BJ (cell line): ENCODE data around the gene SERPINA5. TPM values are rescaled to one million over a fixed set of nuclear protein-coding genes. Genes with fewer than 3 reads are reported as not detected.

Experiments
- CTCF ChIA-PET: fragments of 350-600 bp; formaldehyde crosslinking; extraction: SDS; loops from one replicate; lab custom pipeline; 2021; ENCODE audit warnings: antibody characterized with exemption, inconsistent platforms; lab: Yijun Ruan, JAX
- POLR2A ChIA-PET: fragments of 300-600 bp; sonication (Branson Sonifier 250); formaldehyde crosslinking; extraction: SDS; loops from one replicate; lab custom pipeline; 2021; ENCODE audit warnings: antibody characterized with exemption; lab: Charles Lee
- DNase-seq: peaks from one replicate; pipeline ENCODE4 v3.0.0-alpha.2; 2011; ENCODE audit warnings: low read depth
- H3K27me3 ChIP-seq: 2 replicates; pipeline ENCODE4 v1.6.0; 2011; ENCODE audit warnings: low read length; ENCODE audit not compliant: control insufficient read depth, insufficient read depth
- H3K36me3 ChIP-seq: 2 replicates; pipeline ENCODE4 v1.5.1; 2011; ENCODE audit warnings: low read length; ENCODE audit not compliant: control insufficient read depth, insufficient read depth
- H3K4me3 ChIP-seq: 2 replicates; pipeline ENCODE4 v1.5.1; 2011; ENCODE audit warnings: low read depth, mild to moderate bottlenecking, control low read depth, low read length
- CTCF ChIP-seq: IDR thresholded peaks from 2 replicates; pipeline ENCODE4 v1.5.1; 2011; ENCODE audit warnings: low read depth, mild to moderate bottlenecking, control low read depth, inconsistent platforms, low read length, moderate library complexity; ENCODE audit not compliant: insufficient read depth
- polyA plus RNA-seq: library from polyadenylated mRNA; depleted of rRNA; stranded (reverse); fragments of >200 nt; gene quantifications from 2 replicates; pipeline ENCODE4 v1.2.3, GENCODE V29; 2011

The SERPINA5 gene
- polyA plus RNA-seq, 1 experiment = 0.09 TPM

DNA sequence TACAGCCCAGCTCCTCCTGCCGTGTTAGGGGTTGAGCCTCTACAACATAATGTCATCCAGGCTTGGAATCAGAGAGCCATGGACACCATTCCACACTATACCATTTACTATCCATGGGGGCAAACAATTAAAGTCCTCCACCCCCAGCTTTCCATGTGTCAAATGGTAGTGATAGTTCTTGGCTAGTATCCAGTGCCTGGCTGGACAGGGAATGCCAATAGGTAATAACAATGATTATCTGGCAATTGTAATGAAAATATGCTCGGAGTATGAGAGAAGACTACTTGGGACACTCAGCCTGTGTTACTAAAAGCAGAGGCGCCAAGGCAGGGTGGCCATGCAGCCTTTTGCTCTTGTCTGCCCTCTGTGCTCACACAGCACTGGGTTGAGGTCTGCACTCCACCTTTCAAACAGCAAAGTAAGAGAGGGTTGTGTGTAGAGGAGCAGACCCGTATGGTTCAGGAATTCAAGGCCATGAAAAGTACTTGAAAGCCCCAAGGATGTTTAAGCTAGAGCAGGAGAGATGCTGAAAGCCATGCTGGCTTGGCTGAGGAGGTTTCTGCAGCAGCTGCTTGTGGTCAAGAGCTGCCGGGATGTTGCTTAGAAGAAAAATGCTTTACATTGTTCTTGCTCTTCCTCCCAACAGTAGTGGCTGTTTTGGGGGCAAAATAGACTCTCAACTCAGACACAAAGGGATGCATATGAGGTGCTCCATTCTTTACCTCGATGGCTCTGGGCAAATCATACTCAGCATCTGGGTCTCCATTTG is 41.6 kb downstream of the SERPINA5 start:
- POLR2A ChIA-PET = no interaction called here
- CTCF ChIA-PET = interaction anchor here (0.5 kb wide), 1 partner anchor 908 kb away, joined by 3 read pairs; no protein-coding TSS in a partner anchor
- no peaks in the 10 kb centered on the region for H3K36me3 ChIP-seq

GRCh38 chr14:94623422-94623809 is 42.2 kb downstream of the SERPINA5 start:
- POLR2A ChIA-PET = no interaction called here
- no peak for TF ChIP-seq CTCF
- CTCF ChIA-PET = no interaction called here
- no peaks in the 10 kb centered on the region for H3K36me3 ChIP-seq
- no peak for DNase-seq
- H3K4me3 ChIP-seq = no peak overlapping the region
- no peaks in the 10 kb centered on the region for H3K27me3 ChIP-seq

More for the DNA sequence above, 41.6 kb downstream of the SERPINA5 start:
- no peak for DNase-seq
- no peaks in the 10 kb centered on the region for H3K27me3 ChIP-seq
- no peak overlapping the region for H3K4me3 ChIP-seq
- no peak for TF ChIP-seq CTCF

DNA sequence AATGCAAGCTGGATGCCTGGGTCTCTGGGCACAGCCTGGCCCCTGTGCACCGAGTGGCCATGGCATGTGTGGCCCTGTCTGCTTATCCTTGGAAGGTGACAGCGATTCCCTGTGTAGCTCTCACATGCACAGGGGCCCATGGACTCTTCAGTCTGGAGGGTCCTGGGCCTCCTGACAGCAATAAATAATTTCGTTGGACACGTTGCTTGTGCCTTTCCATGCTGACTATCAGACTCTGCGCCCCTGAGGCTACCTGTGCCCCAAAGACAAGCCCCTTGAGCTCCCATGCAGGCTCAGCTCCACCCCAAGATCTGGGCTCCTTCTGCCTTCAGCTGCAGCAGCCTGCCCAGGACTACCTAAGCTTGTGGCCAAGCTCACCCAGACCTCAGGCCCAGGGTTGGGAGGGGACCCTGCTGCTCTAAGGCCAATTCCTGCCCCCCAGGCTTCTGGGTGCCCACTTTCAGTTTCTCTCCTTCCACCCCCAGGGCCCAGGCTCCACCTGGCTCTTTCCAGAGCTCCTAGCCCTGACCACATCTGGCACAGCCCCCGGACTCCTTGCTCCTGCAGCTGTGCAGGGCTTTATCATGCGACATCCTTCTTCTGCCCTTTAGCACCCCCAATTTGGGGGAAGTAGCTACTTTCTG is 42.8 kb downstream of the SERPINA5 start:
- H3K4me3 ChIP-seq = no peak overlapping the region
- ChIA-PET CTCF (no interaction called here), POLR2A (no interaction called here)
- no peak for DNase-seq
- no peaks in the 10 kb centered on the region for H3K36me3 ChIP-seq
- H3K27me3 ChIP-seq = no peaks in the 10 kb centered on the region
- TF ChIP-seq CTCF = no peak

DNA sequence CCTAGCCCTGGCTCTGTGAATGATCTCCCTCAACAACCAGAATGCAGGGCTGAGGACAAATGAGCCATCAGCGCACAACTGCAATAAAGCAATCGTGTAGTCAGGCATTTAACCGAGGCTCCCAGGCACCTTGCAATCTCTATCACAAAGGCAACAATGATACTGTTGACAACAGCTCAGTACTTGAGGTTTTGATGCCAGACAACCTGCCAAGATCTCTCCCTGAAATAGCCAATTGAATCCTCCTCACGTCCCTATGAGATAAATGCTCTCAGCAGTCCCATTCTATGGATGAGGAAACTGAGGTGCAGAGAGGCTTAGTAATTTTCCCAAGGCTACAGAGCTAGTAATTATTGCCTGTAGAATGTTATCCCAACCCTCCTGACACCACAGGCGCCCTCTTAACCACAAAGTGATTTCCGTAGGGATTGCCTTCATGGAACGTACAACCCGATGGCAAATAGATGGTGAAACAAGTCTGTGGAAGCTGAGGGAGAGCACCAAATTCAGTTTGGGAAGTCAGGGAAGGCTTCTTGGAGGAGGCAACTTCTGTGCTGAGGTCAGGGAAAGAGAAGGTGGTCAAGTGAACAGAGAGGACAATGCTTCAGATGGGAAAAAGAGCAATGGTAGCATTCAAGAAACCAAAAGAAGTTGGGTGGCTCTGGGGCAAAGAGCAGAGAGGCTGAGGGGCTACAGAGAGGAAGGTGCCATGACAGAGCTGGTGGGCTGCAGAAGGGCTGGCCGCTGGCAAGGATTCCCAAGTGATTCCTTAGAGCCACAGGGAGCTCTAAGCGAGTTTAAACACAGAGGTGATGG is 43.5 kb downstream of the SERPINA5 start:
- H3K4me3 ChIP-seq = no peak overlapping the region
- TF ChIP-seq CTCF = no peak
- no peaks in the 10 kb centered on the region for H3K27me3 ChIP-seq
- POLR2A ChIA-PET = no interaction called here
- CTCF ChIA-PET = no interaction called here
- no peak for DNase-seq
- no peaks in the 10 kb centered on the region for H3K36me3 ChIP-seq

DNA sequence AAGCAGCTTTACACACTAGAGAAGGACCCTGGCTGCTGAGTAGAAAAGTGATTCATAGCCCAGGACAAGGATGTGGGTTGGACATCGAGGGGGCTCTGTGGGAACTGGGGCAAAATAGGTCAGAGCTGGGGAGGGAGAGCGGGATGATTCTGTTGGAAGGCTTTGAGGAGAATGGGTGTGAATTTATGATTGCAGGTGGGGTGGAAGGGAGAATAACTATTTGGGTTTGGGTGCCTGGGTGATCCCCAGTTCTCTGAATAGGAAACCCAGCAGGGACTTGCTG is 44.1 kb downstream of the SERPINA5 start:
- no peak for TF ChIP-seq CTCF
- ChIA-PET POLR2A (no interaction called here), CTCF (no interaction called here)
- DNase-seq = no peak
- no peaks in the 10 kb centered on the region for H3K36me3 ChIP-seq
- no peak overlapping the region for H3K4me3 ChIP-seq
- H3K27me3 ChIP-seq = no peaks in the 10 kb centered on the region
